Lower lobe of right lung (tissue), 2 donors: Measurements from ENCODE around the gene HDAC4. TPM values are rescaled to one million over a fixed set of nuclear protein-coding genes. Genes with fewer than 3 reads are reported as not detected.
A peak's percentile ranks its signal among the peaks of the same experiment; 100 is the strongest.

ENCODE experiments used
- ATAC-seq, 2 donors: fragments of 200-7000 bp; cut with Tn5 transposase; one replicate each; pipeline ENCODE4 v1.9.1; 2020 to 2022; ENCODE audit warnings: mild to moderate bottlenecking in 2 of 2, moderate library complexity in 2 of 2
- DNase-seq: peaks from one replicate; pipeline ENCODE4 v3.0.0-alpha.2; 2020
- H3K27ac ChIP-seq: fragments of 200-600 bp; one replicate; pipeline ENCODE4 v1.8.0; 2022
- H3K27me3 ChIP-seq: fragments of 200-600 bp; one replicate; pipeline ENCODE4 v1.8.0; 2022; ENCODE audit warnings: low read depth
- H3K36me3 ChIP-seq: fragments of 200-600 bp; one replicate; pipeline ENCODE4 v1.8.0; 2022; ENCODE audit warnings: mild to moderate bottlenecking
- H3K4me1 ChIP-seq: fragments of 200-600 bp; one replicate; pipeline ENCODE4 v1.8.0; 2022
- H3K4me3 ChIP-seq: fragments of 200-600 bp; one replicate; pipeline ENCODE4 v1.8.0; 2022; ENCODE audit warnings: mild to moderate bottlenecking
- H3K9me3 ChIP-seq: fragments of 200-600 bp; one replicate; pipeline ENCODE4 v1.8.0; 2022
- intact Hi-C: fragments of 100-400 bp; cut with DNase I; formaldehyde crosslinking; loops from one replicate; pipeline ENCODE4 v1.11.0; 2022
- total RNA-seq: library from RNA; stranded (reverse); fragmentation: NEBNext Ultra II Directional; extraction: Animal tissue kit (Norgen Biotek cat#: 25700); gene quantifications from one replicate; pipeline ENCODE4 v1.2.1, GENCODE V29; 2021
- TF ChIP-seq, protein P1 (sequence below): fragments of 200-600 bp; IDR thresholded peaks from one replicate; pipeline ENCODE4 v1.8.0; 2022; ENCODE audit warnings: antibody characterized with exemption, mild to moderate bottlenecking
- donor health status: DM: no; HTN: yes; CAD: no; lungs with severe emphysema.

HDAC4 gene
- total RNA-seq, 1 donor from 2014 or later, result 44.9 TPM

DNA sequence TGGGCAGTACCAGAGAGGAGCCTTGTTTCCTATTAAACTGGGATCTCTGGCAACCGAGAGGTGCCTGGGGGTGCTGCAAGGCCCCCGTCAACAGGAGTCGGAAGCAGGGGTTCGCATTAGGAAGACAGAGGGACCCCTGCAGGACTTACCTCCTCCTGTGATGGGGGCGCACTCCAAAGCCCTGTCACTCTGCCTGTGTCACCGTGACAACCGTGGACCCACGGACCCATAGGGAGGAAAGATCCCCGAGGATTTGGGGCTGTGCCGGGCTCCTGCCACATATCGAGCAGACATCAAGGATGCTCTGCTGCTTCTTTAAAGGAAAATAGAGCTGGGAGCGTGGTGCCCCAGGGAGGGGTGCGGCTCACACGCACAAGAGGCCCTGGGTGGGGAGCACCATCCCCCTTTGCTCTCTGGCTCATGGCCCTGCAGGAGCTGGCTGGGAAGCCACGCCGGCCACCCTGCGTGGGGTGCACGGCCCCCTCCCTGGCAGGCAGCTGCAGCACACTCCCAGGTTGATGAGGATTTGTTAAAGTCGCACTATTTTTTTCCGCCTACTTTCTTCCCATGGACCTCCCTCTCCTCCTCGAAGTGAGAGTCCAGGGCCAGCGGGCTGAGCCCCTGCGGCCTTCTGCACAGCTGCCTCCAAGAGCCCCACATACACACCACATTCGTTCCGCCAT, 385.5 kb downstream of the HDAC4 start:
- intact Hi-C loops, result no loop called here
- peaks cover 26% of the 10 kb centered on the region for H3K27me3 ChIP-seq
- no peaks in the 10 kb centered on the region for H3K4me1 ChIP-seq
- H3K4me3 ChIP-seq, result no peak overlapping the region
- ATAC-seq, result peak in 1 of 2 donors; percentile 23
- H3K9me3 ChIP-seq, result no peaks in the 10 kb centered on the region
- H3K27ac ChIP-seq, result no peak overlapping the region
- no peak for DNase-seq
- TF ChIP-seq, protein P1, sequence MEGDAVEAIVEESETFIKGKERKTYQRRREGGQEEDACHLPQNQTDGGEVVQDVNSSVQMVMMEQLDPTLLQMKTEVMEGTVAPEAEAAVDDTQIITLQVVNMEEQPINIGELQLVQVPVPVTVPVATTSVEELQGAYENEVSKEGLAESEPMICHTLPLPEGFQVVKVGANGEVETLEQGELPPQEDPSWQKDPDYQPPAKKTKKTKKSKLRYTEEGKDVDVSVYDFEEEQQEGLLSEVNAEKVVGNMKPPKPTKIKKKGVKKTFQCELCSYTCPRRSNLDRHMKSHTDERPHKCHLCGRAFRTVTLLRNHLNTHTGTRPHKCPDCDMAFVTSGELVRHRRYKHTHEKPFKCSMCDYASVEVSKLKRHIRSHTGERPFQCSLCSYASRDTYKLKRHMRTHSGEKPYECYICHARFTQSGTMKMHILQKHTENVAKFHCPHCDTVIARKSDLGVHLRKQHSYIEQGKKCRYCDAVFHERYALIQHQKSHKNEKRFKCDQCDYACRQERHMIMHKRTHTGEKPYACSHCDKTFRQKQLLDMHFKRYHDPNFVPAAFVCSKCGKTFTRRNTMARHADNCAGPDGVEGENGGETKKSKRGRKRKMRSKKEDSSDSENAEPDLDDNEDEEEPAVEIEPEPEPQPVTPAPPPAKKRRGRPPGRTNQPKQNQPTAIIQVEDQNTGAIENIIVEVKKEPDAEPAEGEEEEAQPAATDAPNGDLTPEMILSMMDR, result no peak
- no peaks in the 10 kb centered on the region for H3K36me3 ChIP-seq

DNA sequence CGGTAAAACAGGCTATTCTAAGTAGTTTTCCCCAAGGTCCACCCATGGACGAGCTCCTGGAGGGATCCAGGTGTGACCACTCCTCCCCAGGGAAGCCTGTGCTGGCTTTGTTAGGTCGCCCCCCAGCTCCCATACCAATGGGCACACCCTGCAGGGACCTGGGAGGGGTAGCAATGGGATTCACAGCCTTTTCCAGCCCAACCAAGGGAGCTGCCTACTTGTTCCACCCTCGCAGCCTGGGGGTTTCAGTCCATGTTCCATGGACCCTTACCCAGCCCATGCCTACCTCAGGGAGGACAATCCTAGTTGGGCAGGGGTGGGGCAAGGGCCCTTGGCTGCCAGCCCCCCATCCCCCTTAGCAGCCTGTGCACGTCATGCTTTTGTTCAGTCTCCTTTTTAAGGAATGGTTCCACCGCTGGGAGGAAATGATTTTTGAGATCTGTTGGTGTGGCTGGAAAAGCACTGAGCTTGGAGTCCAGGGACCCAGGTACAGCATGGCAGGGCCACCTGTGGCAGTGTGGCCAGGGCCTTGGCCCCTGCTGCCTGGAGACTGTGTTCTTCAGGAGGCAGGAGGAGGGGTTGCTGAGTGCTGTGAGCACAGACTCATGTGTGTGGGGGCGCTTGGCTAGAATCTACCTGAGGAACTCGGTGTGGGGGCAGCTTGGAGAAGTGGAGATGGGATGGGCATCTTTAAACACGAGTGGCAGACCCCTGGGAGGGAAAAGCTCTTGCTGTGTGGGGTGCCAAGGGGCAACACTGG, 386.2 kb downstream of the HDAC4 start:
- H3K9me3 ChIP-seq, result no peaks in the 10 kb centered on the region
- no peak for DNase-seq
- no peak for ATAC-seq
- no peak overlapping the region for H3K4me3 ChIP-seq
- no peaks in the 10 kb centered on the region for H3K4me1 ChIP-seq
- TF ChIP-seq, protein P1, result no peak
- intact Hi-C loops, result no loop called here
- no peak overlapping the region for H3K27ac ChIP-seq
- no peaks in the 10 kb centered on the region for H3K36me3 ChIP-seq
- peaks cover 26% of the 10 kb centered on the region for H3K27me3 ChIP-seq

DNA sequence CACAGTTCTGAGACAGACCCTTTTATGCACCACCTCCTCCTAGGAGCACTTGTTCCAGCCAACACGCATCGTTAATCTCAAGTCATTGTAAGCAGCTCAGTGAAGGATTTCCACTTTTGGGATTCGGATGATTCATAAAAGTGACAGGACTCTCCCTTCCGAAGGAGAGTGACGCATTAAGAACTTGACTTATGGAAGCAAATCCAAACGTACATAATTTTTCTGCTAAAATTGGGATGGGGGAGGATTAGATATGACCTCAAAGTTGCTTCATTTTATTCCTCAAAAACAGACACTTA, 387.2 kb downstream of the HDAC4 start:
- H3K4me1 ChIP-seq, result no peaks in the 10 kb centered on the region
- no peaks in the 10 kb centered on the region for H3K9me3 ChIP-seq
- no peak for DNase-seq
- no peak for ATAC-seq
- intact Hi-C loops, result no loop called here
- H3K27me3 ChIP-seq, result peaks cover 22% of the 10 kb centered on the region
- TF ChIP-seq, protein P1, result no peak
- H3K27ac ChIP-seq, result no peak overlapping the region
- no peak overlapping the region for H3K4me3 ChIP-seq
- H3K36me3 ChIP-seq, result no peaks in the 10 kb centered on the region

DNA sequence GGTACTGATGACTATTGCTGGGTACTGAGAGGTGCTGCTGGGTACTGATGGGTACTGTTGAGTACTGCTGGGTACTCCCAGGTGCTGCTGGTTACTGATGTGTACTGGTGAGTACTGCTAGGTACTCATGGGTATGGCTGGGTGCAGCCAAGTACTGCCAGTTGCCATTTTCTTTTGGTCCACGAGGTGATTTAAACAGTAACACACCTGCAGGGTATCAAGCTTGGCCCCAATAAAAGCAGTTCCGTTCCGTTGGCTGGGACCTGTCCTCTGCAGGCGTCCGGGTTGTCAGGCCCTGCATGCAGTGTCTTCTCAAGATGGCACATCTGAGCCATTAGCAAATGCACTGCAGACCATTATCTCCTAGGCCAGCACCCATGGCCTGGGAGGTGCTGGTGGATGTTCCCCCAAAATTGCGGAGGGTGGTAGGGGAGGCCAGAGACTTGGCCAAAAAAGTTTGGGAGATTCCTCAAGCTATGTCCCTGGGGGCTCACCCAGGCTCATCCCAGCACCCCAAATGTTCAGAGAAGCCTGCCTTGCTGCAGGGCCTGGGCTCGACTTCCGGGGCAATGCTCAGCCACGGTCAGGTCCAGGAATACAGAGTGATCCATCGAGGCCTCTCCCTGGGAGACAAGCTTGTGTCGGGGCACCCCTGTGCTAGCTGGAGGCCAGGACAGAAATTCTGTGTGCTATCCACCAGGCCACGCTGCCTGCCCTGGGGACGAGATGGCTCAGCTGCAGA, 387.7 kb downstream of the HDAC4 start:
- Histone ChIP-seq H3K9me3 (no peaks in the 10 kb centered on the region), H3K27ac (no peak overlapping the region), H3K27me3 (peaks cover 22% of the 10 kb centered on the region), H3K4me1 (no peaks in the 10 kb centered on the region), H3K36me3 (no peaks in the 10 kb centered on the region), H3K4me3 (no peak overlapping the region)
- ATAC-seq (no peak), DNase-seq (no peak)
- TF ChIP-seq, protein P1, result no peak
- intact Hi-C loops, result no loop called here

DNA sequence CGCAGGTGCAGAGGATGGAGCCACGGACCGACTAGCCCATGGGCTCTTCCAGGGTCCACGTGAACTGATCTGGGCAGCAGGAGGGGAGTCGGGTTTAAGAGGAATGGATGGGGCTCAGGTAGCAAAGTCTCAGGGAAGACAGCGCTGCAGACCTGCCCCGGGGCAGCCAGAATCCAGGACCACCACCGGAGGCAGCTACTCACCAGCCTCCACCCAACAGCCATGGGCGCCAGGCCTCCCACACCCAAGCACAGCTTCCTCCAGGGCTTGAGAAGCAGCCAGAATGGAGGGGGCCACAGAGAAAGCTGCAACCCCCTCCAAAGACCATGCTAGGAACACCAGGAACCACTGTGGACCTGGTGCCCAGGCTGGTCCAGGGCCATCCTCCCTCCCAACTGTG, 388.6 kb downstream of the HDAC4 start:
- H3K27me3 ChIP-seq, result peaks cover 22% of the 10 kb centered on the region

More for the DNA sequence above, 388.6 kb downstream of the HDAC4 start:
- ATAC-seq, result no peak
- no peak overlapping the region for H3K27ac ChIP-seq
- no peaks in the 10 kb centered on the region for H3K9me3 ChIP-seq
- DNase-seq, result no peak
- TF ChIP-seq, protein P1, result no peak
- no peaks in the 10 kb centered on the region for H3K4me1 ChIP-seq
- H3K4me3 ChIP-seq, result no peak overlapping the region
- intact Hi-C loops, result no loop called here
- no peaks in the 10 kb centered on the region for H3K36me3 ChIP-seq
